NCI-H510A (cell line): Measurements from ENCODE around the gene C17orf107.
"Not testable (repeated sequence)": the region's sequence is repeated elsewhere in the genome, so short reads cannot be mapped to it uniquely, and the experiment has no call there.

Experiments
- DNase-seq: peaks from one replicate; lab custom pipeline; 2025; lab: John Stamatoyannopoulos, UW

Gene C17orf107

DNA sequence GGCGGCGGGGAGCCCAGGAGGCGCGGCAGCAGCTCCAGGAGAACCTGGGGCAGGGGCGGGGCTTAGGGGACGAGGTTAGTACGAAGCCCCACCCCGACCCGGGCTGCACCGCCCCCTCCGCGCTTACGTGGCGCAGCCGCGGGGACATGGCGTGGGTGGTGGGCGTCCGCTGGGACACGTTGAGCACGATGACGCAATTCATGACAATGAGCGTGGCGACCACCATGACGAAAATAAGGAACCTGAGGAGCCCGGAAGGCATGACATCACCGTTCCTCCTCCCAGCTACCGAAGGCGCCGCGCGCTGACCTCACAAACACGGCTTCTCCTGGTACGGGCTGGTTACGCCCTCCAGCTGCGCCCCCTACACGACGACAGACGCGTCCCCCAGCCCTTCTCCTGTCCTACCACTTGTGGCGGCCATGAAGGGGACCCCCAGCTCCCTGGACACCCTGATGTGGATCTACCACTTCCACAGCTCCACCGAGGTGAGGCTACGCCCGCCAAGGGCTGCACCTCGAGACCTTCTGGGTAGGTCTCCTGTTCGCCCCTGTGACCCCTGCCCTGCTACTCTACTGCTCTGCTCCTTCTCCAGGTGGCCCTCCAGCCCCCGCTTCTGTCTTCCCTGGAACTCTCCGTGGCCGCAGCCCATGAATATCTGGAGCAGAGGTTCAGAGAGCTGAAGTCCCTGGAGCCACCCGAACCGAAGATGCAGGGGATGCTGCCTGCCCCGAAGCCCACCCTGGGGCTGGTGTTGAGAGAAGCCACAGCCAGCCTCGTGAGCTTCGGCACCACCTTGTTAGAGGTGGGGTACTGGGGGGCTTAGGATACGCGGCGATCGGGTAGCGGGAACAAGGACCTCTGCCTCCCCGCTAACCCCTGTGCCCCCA lies at the start of gene C17orf107:
C17orf107 (plus strand) TSS at position 196 of the 890 bp plus-strand sequence; CDS start at position 423, 227 bp downstream.
- DNase-seq: peak; percentile 66

DNA sequence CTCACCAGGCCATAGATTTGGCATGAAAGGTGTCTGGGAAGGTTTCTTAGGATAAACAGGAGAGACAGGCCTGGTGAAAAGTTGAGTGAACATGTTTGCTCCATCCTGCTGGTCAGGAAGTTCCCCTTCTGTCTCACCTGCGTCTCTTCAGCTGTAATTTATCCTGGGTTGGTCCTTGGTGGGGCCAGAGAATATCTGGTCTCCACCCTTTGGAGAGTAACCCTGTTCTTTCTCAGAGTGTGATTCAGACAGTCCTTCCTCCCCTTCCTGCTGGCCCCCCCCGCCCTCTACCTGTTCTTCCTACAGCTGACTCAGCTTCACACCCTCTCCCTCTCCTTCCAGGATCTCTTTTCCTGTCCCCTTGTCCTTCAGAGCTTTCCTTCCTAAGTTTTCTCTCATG lies 49.1 kb upstream of the C17orf107 start:
- no peak for DNase-seq

DNA sequence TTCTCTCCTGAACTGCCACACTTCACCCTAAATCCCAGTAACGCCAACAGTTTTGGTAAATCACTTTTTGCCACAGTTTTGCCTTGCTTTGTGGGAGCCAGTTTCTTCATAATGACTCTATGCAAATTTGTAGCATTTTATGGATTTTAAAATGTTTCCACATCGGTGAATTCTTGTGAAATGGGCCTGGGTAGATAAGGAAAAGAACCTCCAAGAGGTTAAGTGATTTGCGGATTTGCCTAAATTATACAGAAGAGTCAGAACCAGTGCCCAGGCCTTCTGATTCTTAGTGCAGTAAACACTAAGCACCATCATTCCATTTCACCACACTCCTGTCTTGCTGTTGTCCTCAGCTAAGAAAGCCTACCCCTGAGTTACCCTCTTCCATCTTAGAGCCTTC lies 48.3 kb upstream of the C17orf107 start:
- no peak for DNase-seq

DNA sequence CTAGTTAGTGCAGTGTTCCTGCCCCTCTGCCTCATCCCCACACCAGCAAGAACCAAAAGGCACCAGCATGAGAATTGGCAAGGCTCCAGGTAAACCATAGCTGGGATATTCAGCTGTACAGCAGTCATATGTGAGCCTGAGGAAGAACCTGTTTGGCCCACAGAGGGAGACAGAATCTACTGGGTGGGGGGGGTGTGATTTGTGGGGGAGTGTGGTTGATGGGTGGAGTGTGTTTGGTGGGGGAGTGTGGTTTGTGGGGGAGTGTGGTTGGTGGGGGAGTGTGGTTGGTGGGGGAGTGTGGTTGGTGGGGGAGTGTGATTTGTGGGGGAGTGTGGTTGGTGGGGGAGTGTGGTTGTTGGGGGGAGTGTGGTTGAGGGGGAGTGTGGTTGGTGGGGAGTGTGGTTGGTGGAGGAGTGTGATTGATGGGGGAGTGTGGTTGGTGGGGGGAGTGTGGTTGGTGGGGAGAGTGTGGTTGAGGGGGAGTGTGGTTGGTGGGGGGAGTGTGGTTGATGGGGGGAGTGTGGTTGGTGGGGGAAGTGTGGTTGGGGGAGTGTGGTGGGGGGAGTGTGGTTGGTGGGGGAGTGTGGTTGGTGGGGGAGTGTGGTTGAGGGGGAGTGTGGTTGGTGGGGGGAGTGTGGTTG lies 46.6 kb upstream of the C17orf107 start:
- DNase-seq: peak; percentile 8

DNA sequence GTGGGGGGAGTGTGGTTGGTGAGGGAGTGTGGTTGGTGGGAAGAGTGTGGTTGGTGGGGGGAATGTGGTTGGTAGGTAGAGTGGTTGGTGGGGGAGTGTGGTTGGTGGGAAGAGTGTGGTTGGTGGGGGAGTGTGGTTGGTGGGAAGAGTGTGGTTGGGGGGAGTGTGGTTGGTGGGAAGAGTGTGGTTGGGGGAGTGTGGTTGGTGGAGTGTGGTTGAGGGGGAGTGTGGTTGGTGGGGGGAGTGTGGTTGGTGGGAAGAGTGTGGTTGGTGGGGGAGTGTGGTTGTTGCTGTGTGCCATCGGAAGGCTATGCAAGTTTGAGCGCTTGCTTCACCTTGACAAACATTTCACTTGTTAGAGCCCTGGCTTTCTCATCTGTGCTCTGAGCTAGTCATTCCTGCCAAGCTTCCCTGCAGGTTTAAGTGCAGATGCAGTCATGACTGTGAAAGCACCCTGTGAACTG lies 46.1 kb upstream of the C17orf107 start:
- peak; percentile 24 for DNase-seq

DNA sequence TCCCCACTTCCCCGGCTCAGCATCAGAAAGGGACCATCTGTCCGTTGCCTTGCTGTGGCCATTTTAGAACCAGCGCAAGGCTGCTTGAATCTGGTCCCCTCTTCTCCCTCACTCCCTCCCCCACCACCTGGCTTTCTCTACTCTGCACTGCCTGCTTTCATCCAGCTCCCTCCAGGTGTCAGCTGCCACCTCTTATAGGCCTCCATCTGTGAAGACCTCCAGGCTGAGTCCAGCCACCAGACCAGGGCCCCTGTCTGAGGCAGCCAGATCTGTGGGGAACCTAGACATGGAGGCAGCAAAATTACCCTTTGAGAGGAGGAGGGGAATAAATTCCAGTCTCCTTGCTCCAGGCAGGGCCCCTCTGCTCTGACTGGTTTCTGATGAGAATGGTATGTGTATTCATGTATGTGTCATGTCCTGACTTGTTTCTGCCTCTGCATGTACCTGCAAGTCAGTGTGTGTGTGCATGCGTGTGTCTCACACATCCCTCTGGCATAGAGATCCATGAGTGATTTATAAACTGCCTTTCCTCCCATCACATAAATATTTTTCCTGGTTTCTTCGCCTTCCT lies 45.1 kb upstream of the C17orf107 start:
- peak; percentile 84 for DNase-seq

DNA sequence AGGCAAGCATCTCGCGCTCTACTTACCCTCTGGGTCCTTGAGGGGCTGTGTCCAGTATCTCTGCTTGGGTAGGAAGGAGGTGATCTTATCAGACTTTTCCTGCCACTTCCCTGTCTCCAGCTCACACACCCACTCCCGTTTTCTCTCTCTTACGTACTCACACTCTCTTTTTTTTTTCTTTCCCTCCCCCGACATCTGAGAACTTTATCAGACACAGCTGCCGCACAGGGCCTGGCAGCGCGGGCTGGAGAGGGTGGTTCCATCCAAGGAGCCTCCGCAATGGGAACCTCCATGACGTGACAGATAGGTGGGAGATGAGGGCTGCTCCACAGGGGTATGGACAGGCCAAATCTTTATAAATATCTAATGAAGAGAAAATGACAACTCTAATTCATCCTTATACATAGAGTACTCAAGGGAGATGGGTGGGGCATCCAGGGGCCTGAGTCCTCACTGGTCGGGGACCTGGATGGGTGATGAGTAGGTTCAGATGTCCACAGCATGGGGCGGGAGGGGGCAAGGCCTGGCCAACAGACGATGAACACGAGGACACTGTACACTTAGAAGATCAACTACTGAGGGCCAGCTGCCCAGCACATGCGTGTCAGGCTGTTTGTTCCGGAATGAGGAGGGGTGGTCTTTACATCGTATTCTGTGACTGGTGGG lies 42.9 kb upstream of the C17orf107 start:
- peak; percentile 5 for DNase-seq

DNA sequence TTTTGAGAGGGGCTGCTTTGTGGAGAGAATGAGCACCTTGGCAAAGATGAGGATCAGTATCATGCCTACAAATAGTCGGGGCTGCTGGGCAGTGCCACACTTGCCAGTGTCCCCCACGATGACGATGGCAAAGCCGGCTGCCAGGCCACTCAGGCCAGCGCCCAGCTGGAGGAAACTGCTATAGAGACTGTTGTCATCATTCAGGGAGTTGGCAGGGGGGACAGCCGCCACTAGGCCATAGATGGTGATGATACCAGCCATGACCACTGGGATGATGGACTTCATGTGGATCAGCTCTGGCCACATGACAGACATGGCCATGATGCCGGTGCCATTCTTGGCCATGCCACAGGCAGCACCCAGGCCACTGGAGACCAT lies 42.4 kb upstream of the C17orf107 start:
- DNase-seq: no peak

DNA sequence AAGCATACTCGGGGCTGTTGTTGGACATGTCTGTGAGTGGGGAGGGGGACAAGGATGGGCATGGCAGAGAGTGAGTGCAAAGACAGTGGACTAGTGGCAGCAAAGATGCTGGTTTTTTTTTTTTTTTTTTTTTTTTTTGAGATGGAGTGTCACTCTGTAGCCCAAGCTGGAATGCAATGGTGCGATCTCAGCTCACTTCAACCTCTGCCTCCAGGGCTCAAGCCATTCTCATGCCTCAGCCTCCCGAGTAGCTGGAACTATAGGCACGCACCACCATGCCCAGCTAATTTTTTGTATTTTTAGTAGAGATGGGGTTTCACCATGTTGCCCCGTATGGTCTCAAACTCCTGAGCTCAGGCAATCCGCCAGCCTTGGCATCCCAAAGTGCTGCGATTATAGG lies 42.0 kb upstream of the C17orf107 start:
- not testable (repeated sequence) for DNase-seq

DNA sequence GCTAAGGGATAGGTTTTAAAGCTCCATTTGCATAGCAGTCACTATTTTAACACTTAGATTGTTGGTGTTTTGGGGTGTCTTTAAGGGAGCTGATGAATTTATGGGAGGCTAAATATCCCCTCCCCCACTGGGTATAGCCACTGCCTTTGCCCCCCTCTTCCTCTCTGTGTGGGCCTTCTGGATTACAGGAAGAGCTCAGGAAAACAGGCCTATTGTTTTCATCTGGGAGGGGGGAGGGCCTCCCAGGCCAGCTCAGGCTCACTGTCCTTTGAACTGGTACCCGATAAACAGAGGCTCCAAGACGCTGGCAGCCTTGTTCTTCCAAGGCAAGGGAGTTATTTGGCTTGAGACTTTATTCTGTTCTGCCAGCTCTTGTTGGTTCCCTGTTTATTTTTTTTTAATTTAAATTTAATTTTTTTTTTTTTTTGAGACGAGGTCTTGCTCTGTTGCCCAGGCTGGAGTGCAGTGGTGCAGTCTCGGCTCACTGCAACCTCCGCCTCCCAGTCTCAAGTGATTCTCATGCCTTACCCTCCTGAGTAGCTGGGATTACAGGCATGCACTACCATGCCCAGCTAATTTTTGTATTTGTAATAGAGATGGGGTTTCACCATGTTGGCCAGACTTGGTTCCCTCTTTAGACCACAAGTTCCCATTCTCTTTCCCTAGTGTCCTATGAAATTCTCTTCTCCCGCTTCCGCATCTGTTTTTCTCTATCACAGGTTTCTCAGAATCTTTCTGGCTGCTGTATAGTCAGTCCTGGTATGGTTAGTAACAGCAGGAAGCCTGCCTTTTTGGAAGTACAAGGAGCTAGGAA lies 41.1 kb upstream of the C17orf107 start:
- DNase-seq: peak; percentile 31

DNA sequence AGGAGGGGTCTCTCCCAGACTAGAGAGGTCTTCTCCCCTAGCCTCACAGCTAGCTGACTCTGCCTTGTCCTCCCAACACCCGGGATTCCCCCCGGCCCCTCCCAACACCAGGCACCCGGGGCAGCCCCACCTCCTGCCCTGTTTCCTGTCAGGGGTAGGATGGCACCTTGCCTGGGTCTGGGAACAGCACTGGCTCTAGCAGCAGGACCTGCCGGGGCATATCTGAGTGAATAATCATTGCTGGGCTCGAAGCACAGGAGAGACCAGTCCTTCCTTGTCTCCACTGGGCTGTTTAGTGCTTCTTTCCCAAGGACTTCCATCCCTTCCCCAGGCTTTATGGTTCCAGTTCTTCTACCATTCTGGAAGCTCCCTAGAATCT lies 40.5 kb upstream of the C17orf107 start:
- DNase-seq: peak; percentile 37

DNA sequence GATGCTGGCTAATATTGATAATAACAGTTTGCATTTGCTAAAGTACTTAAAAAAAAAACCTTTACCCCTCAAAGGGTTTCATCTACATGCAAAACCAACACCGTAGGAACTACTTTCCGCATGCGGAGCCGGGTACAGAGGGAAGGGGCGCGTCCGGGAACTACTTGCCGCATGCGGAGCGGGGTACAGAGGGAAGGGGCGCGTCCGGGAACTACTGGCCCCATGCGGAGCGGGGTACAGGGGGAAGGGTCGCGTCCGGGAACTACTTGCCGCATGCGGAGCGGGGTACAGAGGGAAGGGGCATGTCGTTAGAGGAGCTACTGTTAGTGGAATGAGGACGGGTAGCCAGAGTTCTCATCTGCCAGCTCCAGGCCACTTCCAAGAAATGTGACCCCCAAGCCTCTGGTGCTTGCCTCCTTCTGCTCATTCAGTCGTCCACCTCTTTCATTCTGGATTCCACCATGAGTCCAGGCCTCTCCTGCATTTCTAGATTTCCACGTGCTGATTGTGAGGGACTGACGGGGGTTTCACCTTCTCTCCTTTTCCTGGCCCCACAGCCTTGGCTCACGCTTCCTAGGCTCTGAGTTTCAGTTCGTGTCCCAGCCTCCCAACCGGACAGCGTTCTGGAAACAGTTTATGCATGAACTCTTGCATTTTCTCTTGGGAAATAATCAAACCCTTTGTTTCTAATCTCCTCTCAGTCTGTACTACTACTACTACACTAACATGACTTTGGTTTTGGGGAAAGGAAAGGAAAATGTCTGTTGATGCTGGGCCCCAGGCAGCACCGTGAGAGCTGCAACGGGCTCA lies 39.3 kb upstream of the C17orf107 start:
- DNase-seq: no peak

DNA sequence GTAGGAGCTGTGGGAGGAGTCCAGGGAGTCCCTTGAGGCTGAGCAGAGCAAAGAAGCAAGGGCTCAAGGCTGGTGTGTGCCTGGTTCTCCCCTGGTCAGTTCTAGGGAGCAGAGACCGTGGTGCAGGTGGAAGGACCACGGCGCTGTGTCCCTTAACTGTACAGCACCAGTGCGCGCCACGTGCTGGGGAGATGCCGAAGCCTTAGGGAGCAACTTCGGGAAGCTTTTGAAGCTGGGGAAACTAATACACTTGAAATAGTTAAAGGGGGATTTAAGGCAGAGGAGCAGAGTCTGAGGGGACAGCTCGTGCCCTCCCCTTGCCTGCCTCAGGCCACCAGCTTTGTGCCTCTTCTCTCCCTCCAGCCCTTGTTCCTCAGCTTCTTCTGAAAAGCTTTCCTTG lies 38.7 kb upstream of the C17orf107 start:
- no peak for DNase-seq

DNA sequence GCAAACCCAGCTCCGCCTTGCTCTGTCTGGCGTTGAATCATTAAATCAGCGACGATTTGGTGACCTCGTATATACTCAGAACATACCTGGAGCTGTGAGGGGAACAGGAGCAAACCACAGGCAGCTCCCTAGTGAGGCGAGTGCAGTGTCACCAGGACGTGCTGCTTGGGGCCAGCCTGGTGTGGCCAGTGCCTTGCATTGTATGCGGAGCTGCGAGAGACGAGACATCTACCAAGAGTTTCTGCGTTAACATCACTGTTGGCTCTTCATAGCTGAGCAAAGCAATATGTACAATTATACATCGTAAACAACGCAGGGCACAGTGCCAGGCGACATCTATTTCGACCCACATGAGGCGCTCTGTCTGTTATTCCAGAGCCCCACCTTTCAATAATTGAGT lies 38.3 kb upstream of the C17orf107 start:
- no peak for DNase-seq

DNA sequence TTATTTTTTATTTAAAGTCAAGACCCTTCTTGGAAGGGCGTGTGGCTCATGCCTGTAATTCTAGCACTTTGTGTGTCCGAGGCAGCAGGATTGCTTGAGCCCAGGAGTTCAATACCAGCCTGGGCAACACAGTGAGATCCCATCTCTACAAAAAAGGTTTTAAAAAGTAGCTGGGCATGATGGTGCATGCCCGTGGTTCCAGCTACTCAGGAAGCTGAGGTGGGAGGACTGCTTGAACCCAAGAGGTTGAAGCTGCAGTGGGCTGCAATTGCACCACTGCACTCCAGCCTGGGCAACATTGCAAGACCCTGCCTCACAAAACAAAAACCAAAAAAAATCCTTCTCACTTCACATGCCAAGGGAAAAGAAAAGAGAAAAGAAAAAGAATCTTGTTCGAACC lies 36.6 kb upstream of the C17orf107 start:
- no peak for DNase-seq

DNA sequence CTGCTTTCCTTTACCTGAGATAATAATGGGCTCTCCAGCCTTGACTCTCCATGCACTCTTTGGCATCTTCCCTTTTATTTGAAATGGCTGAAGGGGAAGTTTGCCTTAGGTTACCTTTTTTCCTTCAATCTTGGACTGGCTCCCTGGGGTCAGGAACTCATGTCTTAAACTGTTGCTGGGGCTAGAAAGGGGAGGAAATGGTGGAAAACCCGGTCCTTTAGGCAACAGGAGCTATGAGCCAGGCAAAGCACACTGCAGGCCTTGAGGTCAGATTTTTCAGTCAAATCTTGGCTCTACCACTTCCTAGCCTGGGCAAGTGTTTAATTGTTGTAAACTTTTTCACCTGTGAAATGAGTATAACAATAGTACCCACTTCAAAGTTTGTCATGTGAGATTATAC lies 36.0 kb upstream of the C17orf107 start:
- no peak for DNase-seq

DNA sequence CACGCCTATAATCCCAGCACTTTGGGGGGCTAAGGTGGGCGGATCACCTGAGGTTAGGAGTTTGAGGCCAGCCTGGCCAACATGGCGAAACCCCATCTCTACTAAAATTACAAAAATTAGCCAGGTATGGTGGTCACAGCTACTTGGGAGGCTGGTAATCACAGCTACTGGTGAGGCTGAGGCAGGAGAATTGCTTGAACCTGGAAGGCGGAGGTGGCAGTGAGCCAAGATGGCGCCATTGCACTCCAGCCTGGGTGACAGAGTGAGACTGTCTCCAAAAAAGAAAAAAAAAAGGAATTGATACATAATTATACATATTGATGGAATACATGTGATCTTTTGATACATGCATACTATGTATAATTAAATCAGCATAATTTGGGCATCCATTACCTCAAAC lies 31.8 kb upstream of the C17orf107 start:
- DNase-seq: not testable (repeated sequence)

DNA sequence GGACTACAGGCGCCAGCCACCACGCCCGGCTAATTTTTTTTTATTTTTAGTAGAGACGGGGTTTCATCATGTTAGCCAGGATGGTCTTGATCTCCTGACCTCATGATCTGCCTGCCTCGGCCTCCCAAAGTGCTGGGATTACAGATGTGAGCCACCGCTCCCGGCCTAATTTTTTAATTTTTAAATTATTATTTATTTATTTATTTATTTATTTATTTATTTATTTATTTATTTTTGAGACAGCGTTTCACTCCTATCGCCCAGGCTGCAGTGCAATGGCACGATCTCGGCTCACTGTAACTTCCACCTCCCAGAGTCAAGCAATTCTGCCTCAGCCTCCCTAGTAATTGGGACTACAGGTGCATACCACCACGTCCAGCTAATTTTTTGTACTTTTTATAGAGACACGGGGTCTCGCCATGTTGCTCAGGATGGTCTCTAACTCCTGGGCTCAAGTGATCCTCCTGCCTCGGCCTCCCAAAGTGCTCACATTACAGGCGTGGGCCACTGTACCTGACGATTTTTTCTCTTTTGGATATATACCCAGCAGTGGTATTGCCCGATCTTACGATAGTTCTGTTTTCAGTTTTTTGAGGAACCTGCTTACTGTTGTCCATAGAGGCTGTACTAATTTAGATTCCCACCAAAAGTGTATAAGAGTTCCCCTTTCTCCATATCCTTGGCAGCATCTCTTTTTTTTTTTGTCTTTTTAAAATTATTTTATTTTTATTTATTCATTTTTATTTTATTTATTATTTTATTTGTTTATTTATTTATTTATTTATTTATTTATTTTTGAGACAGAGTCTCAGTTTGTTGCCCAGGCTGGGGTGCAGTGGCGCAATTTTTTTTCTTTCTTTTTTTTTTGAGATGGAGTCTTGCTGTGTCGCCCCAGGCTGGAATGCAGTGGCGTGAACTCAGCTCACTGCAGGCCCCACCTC lies 30.0 kb upstream of the C17orf107 start:
- not testable (repeated sequence) for DNase-seq

DNA sequence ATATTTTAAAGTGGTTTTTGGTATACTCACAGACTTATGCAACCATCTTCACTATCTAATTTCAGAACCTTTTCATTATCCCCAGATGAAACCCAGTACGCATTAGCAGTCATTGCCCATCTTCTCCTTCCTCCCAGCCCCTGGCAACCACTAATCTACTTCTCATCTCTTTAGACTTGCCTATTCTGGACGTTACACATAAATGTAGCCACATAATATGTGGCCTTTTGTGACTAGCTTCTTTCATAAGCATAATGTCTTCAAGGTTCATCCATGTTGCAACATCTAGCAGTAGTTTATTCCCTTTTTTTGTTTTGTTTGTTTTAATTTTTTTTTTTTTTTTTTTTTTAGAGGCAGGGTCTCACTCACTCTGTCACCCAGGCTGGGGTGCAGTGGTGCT lies 28.5 kb upstream of the C17orf107 start:
- no peak for DNase-seq

DNA sequence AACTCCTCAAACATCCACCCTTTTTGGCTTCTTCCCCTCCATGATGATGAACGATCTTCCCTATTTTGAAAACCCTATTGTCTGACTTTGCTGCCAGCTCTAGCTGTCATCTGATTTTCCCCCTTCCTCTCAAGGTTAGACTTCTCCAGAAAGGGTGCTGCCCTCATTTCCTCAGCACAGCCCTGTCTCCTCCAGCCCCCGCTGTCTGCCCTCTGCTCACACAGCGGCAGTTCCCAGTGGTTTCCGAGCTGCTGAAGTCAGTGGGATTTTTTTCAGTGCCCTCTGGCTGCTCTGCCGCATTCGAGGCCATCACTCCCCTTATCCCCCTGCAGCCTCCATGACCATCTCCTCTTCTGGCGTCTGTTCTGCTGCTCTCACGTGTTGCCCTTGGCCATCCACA lies 26.6 kb upstream of the C17orf107 start:
- no peak for DNase-seq
